ENCODE results near the gene LRRC10B. TPM values are rescaled to one million over a fixed set of nuclear protein-coding genes. Genes with fewer than 3 reads are reported as not detected.

Gene LRRC10B
- total RNA-seq, 2 donors from 2014 or later: 0.61 to 0.75 TPM

DNA sequence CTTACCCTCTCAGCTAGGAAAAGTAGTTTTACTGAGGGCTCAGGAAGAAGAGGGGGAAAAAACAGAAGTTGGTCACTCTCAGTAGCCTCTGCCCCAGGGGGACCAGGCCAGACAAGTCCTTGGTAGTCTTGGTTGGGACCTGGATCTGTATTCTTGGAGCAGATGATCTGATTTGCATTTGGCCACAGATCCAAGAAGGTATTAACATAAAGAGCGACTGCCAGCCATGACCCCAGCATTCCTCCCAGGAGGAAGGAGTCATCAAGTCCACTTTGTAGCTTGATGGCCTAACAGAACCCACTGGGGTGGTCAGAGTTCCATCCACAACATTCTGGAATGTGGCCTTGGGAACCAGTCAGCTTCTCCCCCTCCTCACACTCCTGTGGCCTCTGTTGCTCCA lies 6.0 kb upstream of the LRRC10B start:
- no peak for ATAC-seq
- DNase-seq: no peak
- intact Hi-C loops (cut with DNase I, micrococcal nuclease): no loop called here

DNA sequence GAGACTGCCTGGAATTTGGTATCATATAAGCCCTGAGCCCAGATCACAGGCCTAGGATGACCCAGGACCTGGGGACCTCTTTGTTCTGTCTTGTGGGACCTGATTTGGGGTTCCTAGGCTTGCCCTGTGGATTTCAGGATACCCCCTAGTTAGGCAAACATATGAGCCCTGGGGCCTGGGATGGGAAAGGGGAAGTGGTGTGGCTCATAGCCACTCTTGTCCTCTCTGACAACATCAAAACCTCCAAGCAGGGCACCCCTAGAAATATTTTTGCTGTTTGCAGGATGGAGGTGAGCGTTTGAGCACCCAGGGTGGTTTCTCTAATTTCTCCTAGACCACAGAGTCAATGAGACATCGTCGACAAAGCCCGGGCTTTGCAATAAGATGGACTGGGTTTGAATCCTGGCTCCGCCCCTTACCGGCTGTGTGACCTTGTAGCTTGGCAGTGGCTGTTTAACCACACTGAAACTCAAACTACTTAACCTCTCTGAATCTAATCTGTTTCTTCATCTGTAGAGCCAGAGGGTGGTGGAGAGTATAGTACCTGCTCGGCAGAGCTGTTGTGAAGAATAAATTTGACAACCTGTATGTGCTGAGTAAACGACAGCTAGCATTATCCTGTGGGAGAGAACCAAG lies 5.3 kb upstream of the LRRC10B start:
- DNase-seq (no peak), ATAC-seq (no peak)
- intact Hi-C loops (cut with DNase I, micrococcal nuclease): no loop called here

DNA sequence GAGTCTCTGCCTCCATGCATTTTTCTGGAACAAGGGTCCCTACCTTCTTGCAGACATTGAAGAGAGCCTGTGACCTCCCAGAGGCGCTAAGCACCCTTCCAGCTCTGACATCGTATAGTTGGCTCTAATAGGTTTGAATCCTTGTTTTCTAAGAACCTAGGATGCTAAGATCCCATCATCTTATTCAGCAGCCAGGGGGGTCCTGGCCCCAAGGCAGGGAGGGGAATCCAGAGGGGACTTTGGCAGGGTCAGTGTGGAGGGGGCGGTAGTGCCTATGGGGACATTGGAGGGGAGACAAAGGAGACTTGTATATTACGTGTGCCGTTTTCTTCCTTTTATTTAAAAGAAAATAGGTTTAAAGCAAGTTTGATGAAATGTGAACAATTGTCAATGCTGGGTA lies 3.4 kb upstream of the LRRC10B start:
- no peak for ATAC-seq
- intact Hi-C loops (cut with DNase I, micrococcal nuclease): no loop called here
- DNase-seq: no peak

DNA sequence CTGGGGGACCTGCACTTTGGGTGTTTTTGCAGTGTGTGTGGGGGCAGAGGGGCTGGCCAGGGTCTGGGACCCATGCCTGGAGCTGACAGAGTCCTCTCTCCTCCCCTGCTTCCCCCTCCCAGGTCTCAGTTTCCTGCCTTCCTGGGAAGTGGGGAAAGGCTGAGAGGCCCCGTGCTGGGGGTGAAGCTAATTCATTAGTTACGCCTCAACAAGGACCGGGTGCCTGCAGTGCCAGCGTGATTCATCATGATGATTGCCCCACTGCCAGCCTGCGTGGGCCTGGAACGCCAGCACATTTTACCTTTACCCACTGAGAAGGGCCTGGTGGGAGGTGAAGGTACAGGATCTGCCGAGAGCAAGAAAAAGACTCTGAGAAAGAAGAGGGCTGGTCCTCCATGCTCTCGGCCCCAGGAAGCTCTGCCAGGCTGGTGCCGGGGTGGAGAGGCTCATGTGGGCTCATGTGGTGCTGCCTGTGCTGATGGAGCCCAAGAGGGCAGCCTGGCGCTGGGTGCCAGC lies 2.9 kb upstream of the LRRC10B start:
- ATAC-seq (no peak), DNase-seq (no peak)
- intact Hi-C loops (cut with DNase I, micrococcal nuclease): no loop called here

DNA sequence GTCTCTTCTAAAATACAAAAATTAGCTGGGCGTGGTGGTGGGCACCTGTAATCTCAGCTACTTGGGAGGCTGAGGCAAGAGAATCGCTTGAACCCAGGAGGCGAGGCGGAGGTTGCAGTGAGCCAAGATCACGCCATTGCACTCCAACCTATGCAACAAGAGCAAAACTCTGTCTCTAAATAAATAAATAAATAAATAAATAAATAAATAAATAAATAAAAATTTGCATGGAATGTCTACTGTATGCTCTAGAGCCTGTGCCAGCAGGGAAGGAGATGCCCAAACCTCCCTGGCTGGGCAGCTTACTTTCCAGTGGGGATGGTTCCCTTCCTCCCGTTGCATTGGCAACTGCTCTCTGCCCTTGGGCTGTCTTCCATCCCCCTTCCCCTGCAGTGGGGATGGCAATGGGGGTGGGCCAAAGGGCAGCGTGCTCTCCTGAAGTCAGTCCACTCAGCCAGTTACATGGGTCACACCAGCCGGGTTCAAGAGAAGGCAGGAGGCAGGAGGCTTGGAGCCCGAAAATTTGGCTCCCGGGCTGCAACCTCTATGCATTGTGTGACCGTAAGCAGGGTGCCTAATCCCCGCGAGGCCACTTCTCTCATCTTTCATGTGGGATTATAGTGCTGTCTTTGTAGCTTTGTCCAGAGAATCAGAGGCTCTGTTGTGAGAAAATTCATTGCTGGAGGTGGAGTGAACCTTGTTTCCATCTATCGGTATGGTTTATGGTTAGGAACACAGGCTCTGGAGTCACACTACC lies 1.4 kb upstream of the LRRC10B start:
- DNase-seq (no peak), ATAC-seq (no peak)
- intact Hi-C loops (cut with DNase I, micrococcal nuclease): no loop called here

DNA sequence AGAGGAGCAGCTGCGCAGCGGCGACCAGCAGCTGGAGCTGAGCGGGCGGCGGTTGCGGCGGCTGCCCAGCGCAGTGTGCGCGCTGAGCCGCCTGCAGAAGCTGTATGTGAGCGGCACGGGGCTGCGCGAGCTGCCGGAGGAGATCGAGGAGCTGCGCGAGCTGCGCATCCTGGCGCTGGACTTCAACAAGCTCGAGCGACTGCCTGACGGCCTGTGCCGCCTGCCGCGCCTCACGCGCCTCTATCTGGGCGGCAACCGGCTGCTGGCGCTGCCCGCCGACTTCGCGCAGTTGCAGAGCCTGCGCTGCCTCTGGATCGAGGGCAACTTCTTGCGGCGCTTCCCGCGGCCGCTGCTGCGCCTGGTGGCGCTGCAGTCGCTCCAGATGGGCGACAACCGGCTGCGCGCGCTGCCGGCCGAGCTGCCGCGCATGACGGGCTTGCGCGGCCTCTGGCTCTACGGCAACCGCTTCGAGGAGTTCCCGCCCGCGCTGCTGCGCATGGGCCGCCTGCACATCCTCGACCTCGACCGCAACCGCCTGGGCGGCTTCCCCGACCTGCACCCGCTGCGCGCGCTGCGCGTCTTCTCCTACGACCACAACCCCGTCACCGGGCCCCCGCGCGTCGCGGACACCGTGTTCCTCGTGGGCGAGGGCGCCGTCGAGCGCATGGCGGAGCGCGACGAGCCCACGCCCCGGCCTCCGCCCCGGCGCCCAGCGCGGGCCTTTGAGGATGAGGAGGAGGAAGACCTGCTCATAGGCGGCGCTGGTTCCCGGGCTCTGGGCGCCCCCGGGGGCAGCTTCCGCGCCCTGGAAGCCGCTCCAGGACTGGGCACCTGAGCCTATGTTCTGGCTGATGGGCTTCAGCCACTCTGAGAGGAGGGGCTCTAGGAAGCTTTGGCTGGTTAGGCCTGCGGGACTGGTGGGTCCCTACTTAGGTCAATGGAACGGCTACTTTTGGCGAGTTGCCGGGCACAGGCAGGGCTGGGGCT lies 787 bp downstream of the LRRC10B start:
- DNase-seq (peak; percentile 63 to 73), ATAC-seq (peak; percentile 68)
- intact Hi-C loops (cut with DNase I, micrococcal nuclease): loop anchor here in 1 of 2 donors (10.0 kb wide), 1 partner anchor 65 kb away; no protein-coding TSS in a partner anchor

DNA sequence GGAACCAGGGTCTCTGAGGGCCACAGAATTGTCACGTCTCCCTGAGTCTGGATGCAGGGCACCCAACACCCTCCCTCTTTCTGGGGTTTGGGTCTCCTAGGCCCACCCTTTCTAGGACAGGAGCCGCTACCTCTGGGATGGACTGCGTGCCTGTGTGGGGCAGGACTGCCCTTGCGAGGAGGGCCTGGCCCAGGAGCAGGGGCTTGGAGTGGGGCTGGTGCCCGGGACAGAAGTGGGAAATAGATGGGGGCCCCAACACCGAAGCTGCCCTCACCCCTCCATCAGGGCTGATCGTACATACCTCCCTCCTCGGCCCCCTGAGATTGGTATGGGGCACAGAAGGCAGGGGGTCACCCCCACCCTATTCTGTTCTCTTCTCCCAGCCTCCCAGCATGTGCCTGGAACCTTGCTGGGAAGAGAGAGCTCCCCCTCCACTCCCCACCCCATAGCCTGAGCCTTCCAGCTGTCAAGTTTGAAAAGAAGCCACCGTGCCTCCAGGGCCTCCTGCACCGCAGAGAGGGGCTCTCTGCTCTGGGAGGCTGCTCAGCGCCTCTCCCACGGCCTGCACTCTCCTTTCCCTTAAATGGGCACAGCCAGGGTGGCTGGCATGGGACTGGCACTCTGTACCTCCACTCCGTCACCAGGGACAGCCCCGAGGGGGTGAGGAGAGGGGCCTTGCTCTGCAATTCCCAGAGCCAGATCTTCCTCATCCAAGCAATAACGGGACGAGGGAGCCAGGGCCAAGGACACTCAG lies 1.8 kb downstream of the LRRC10B start:
- intact Hi-C loops (cut with DNase I, micrococcal nuclease): loop anchor here in 1 of 2 donors (10.0 kb wide), 1 partner anchor 66 kb away; no protein-coding TSS in a partner anchor
- ATAC-seq: no peak
- no peak for DNase-seq

DNA sequence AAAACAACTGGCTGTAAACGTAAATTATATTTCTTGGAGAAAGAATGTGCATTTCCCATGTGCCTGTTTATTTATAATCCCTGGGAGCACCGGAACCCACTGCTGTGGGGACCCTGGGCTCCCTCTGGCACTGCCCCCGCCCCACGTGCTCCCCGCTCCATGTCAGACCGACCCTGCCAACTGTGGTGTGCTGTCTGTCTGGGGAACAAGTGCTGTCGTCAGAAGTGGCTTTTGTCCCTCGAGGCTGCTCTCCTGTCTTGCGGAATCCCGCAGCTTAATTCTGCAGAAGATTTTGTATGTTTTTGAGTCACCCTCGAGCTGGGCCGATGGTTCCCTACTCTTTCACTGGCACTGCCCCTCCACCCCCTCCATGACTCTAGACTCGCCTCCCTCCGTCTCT lies 2.4 kb downstream of the LRRC10B start:
- ATAC-seq (no peak), DNase-seq (no peak)
- intact Hi-C loops (cut with DNase I, micrococcal nuclease): loop anchor here in 1 of 2 donors (10.0 kb wide), 1 partner anchor 66 kb away; no protein-coding TSS in a partner anchor

DNA sequence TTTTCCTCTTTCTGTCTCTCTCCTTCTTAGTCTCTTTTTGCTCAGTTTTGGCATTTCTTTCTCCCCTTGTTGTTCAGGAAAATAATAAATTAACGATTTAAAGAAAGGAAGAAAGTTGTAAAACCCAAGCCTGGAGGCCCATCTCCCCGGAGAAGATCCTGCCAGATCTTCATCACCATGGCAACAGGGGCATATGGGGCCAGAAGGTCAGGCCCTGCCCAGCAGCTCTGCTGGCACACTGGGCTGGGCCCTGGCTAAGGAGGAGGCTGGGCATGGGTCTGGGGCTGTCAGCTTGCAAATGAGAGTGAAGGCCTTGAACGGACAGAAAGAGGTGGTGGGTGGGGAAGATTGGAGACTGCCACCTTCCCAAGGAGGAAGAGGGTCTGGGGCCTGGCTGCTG lies 2.8 kb downstream of the LRRC10B start:
- no peak for DNase-seq
- no peak for ATAC-seq
- intact Hi-C loops (cut with DNase I, micrococcal nuclease): loop anchor here in 1 of 2 donors (10.0 kb wide), 1 partner anchor 67 kb away; no protein-coding TSS in a partner anchor

DNA sequence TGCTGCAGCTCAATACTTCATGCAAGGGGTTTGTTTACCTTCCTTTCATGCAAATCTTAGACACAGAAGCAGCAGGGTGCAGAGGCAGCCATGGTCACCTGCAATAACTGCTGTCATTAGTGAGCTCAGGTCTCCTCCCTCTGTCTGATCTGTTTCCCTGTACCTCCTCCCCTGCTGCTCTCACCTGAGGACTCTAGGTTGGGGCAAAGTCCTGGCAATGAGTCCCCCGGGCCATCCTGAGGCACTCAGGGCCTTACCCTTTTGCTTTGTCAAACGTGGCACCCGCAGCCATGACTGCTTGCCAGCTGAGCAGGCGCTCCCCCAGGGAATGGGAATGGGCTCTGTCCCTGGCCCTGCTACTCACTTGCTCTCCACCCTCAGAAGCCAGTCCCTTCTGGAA lies 3.9 kb downstream of the LRRC10B start:
- DNase-seq (no peak), ATAC-seq (peak; percentile 51)
- intact Hi-C loops (cut with DNase I, micrococcal nuclease): loop anchor here in 1 of 2 donors (10.0 kb wide), 1 partner anchor 68 kb away; no protein-coding TSS in a partner anchor

DNA sequence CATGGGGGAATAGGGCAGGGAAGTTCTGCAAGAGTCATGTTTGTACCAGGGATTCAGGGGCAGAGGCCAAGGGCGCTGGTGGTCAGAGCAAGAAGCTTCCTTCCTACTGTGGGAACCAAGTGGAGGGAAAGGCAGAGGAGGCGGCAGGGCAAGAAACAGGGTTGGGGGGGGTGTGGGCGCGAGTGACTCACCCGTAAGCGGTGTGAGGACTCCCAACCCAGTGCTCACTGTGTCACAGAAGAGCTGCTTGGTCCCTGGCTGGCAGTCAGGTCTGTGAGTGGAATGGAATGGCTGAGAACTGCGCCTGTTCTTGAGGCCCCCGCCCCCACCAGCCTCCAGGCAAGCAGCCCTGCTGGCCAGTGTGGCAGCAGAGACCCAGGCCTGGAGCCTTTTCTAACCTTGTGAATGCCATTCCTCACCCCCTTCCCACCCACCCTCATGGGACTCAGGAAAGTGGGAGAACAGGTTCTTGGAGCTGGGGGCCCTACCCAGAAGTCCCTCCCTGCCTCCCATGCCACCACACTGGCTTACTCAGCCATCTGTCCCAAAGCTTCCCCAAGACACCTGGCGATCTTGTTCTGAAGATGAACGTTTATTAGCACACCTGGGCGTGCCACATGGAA lies 4.7 kb downstream of the LRRC10B start:
- intact Hi-C loops (cut with DNase I, micrococcal nuclease): loop anchor here in 1 of 2 donors (10.0 kb wide), 1 partner anchor 68 kb away; no protein-coding TSS in a partner anchor
- DNase-seq (no peak), ATAC-seq (peak; percentile 12)

DNA sequence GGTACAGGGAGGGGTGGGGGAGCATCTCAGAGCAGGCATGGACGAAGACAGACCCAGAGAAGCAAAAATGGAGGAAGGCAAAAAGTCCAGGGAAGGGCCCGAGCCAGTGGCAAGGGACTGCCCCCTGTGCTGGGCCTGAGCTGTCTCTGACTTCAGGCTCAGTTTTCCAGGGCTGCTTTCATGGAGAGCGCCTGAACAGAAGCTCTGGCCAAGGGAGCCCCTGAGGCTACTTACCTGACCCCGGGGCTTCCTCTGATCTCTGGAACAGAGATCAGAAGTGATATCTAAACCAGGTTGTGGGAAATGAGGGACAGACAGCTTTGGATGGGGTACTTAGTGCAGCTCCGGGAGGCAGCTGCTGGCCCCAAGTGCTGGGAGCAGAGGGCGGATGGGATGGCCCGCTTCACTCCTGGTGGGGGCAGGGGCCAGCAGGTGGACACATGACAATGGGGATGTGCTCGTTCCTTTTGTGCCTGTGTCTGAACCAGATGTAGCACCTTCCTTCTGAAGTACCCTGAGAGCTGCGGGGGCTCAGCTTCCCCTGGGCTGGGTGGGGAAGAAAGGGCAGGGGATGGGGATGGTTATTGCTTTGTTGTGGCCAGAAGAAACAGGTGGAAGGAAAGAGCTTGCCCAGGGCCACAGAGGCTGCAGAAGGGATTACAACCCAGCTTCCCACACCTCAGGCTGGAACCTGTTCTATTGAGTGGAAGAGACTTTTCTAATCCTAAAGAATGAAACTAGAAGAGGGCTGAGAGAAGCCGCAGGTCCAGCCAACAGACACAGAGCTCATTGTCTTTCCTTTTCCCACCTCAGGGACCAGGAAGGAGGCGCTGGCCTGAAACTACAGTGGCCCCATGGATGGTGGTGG lies 5.7 kb downstream of the LRRC10B start:
- intact Hi-C loops (cut with DNase I, micrococcal nuclease): loop anchor here in 1 of 2 donors (10.0 kb wide), 1 partner anchor 69 kb away; no protein-coding TSS in a partner anchor
- ATAC-seq (no peak), DNase-seq (no peak)

DNA sequence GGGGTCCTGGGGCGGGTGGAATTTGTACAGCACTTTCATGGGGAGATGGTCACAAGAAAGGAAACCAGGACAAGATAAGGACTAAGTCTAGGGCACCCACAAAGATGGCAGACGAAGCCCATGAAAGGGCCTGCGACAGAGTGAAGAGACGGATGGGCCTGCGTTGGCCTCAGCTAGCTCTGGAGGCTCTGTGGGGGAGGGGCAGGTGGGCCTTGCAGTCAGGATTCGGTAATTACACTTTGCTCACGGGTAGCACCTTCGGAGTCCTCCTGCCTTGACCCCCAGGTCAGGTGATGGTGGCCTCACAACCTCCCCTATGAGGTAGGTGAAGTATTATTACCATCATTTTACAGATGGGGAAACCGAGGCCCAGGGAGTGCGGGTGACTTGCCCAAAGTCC lies 7.1 kb downstream of the LRRC10B start:
- no peak for ATAC-seq
- intact Hi-C loops (cut with DNase I, micrococcal nuclease): loop anchor here in 1 of 2 donors (2.0 to 10.0 kb wide), 2 partner anchors 39 to 71 kb away; no protein-coding TSS in a partner anchor
- no peak for DNase-seq

DNA sequence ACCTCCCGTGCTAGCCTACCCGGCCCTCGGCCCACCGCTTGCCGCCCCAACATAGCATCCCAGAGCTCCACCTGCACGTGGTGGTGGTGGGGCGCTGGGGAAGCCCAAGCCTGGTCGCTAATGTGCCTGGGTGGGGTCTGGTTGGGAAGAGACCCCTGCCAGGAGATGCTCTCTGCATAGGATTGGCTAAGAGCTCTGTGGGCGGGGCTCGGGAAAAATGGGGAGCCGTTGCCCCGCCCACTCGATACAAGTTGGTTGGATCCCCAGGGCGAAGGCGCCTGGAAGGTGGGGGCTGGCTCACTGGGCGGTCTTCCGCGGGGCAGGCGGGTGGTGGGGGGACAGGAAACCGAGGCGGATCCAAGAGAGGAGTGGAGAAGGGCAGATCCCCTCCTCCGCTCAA lies 7.6 kb downstream of the LRRC10B start:
- intact Hi-C loops (cut with DNase I, micrococcal nuclease): loop anchor here in 1 of 2 donors (2.0 to 10.0 kb wide), 2 partner anchors 39 to 71 kb away; no protein-coding TSS in a partner anchor
- ATAC-seq: no peak
- no peak for DNase-seq

DNA sequence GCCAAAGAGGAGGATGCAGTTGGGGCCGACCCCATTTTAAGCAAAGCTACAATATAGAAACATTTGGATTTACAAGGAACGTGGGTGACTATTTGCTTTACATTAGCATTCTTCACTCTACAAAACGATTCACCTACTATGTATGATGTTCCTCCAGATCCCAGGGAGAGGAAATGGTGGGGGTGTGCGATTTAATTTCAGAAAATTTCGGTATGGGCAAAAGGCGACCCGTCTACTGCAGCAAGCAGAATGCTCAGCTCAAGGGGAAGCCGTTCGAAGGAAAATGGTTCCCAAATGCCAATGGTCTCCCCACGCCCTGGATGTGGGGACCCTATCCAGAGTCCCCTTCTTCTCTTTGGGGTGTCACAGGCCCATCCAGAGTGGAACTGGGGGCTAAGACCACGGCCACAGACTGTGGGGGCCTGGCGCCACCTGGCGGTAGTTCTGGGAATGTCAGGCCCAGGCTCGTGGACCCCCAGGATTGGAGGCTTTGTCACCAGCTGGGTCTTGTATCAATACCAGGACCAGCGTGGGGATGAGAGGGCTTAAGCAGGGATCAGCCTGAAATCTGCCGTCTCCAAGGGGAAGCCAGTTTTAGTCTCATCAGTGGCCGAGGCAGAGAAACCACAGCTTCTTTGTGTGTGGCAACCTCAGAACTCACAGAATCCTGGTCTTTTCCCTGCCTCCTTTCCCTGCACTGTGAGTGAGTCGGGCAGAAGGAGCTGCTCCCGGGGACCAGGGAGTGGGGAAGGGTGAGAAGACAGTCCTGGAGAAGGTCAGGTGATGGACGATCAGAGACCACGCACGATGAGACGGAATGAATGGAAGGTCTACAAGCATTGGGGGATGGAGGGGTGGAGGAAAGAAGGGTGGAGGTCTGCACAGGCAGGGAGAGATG lies 8.4 kb downstream of the LRRC10B start:
- ATAC-seq (no peak), DNase-seq (peak in 1 of 2 donors; percentile 47)
- intact Hi-C loops (cut with DNase I, micrococcal nuclease): loop anchor here in 1 of 2 donors (2.0 to 10.0 kb wide), 2 partner anchors 40 to 72 kb away; no protein-coding TSS in a partner anchor

Data from left colon (tissue), 2 donors.